IMR-90 (cell line): ENCODE data around the gene TMPRSS6.

Experiments used
- CTCF ChIP-seq: conservative IDR thresholded peaks from 2 replicates; pipeline ENCODE4 v1.5.1; 2012; ENCODE audit warnings: mild to moderate bottlenecking, low read depth, low read length, improper control_type of control experiment
- POLR2A ChIP-seq: IDR thresholded peaks from 2 replicates; pipeline ENCODE4 v1.6.1; 2012; ENCODE audit warnings: mild to moderate bottlenecking, low read depth, low read length
- RAD21 ChIP-seq: IDR thresholded peaks from 2 replicates; pipeline ENCODE4 v1.6.1; 2012; ENCODE audit warnings: low read length, improper control_type of control experiment
- RCOR1 ChIP-seq: IDR thresholded peaks from 2 replicates; pipeline ENCODE4 v1.6.1; 2012; ENCODE audit warnings: mild to moderate bottlenecking, low read length, improper control_type of control experiment; ENCODE audit not compliant: insufficient replicate concordance
- RFX5 ChIP-seq: IDR thresholded peaks from 2 replicates; pipeline ENCODE4 v1.8.0; 2012; ENCODE audit warnings: low read depth, mild to moderate bottlenecking, low read length, moderate library complexity
- SMC3 ChIP-seq: fragments of 150-350 bp; IDR thresholded peaks from 2 replicates; pipeline ENCODE4 v1.6.1; 2016; ENCODE audit warnings: low read depth, mild to moderate bottlenecking, antibody characterized with exemption, low read length, moderate library complexity
- USF2 ChIP-seq: fragments of 150-350 bp; IDR thresholded peaks from 2 replicates; pipeline ENCODE4 v1.6.1; 2017; ENCODE audit warnings: mild to moderate bottlenecking, antibody characterized with exemption, low read length, low read depth

DNA sequence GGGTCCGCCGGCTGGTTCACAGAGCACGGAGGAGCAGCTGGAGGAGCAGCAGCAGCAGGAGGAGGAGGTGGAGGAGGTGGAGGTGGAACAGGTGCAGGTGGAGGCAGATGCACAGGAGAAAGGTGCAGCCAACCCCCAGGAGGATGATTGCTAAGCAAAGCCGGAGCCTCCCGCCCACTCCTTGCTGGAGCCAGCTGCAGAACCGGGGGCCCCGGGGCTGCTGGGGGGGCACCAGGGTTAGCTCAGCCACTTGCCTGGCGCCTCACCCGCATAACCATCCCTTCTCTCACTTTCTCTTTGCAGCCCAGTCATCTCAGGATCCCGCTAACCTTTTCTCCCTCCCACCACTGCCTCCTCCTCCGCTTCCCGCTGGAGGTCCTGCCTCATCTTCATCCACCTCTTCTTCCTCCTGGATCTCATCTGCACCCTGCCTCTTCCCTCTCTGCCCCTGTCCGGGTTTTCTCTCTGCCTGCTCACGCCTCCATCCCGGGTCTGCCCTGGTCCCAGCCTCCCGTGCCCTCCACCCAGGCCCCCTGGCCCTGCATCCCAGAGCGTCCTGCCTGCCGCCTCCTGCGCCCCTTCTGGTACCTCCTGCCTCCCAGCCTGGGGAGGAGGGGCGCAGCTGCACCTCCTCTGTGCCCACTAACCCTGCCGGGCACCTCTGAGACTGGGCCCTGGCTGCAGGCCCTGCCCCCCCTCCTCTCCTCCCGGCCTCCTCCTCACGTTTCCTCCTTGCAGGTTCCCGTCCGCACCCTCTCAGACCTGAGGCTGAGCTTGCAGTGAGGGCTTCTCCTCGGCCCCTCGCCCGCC is 48.5 kb downstream of the TMPRSS6 start:
- TF ChIP-seq CTCF: no peak
- TF ChIP-seq SMC3: no peak
- TF ChIP-seq RFX5: no peak
- TF ChIP-seq RAD21: no peak
- TF ChIP-seq POLR2A: no peak
- no peak for TF ChIP-seq USF2
- no peak for TF ChIP-seq RCOR1
